Fibroblast of skin of scalp (primary cell): ENCODE data around the gene RIPK4.
A peak's percentile ranks its signal among the peaks of the same experiment; 100 is the strongest.

Experiments used
- DNase-seq: peaks from one replicate; pipeline ENCODE4 v3.0.0-alpha.2; 2013

The RIPK4 gene

GRCh38 chr21:41753006-41753898, 13.6 kb downstream of the RIPK4 start:
- no peak for DNase-seq

- peak; percentile 84 for DNase-seq
Measured at GRCh38 chr21:41752231-41752681, 14.6 kb downstream of the RIPK4 start.

- DNase-seq, result no peak
Measured at GRCh38 chr21:41751611-41752011, 15.2 kb downstream of the RIPK4 start.

GRCh38 chr21:41750532-41751151, 16.2 kb downstream of the RIPK4 start:
- no peak for DNase-seq

- peak; percentile 41 for DNase-seq
Measured at GRCh38 chr21:41750051-41750450, 16.8 kb downstream of the RIPK4 start.

- DNase-seq, result no peak
Measured at GRCh38 chr21:41749286-41749685, 17.6 kb downstream of the RIPK4 start.

GRCh38 chr21:41747943-41748738, 18.7 kb downstream of the RIPK4 start:
- no peak for DNase-seq

- no peak for DNase-seq
Measured at GRCh38 chr21:41746744-41747006, 20.2 kb downstream of the RIPK4 start.

- no peak for DNase-seq
Measured at GRCh38 chr21:41745971-41746743, 20.7 kb downstream of the RIPK4 start.

- no peak for DNase-seq
Measured at GRCh38 chr21:41745026-41745820, 21.6 kb downstream of the RIPK4 start.

- DNase-seq, result no peak
Measured at GRCh38 chr21:41744028-41744930, 22.6 kb downstream of the RIPK4 start.

- DNase-seq, result no peak
Measured at GRCh38 chr21:41743321-41744027, 23.4 kb downstream of the RIPK4 start.

- no peak for DNase-seq
Measured at GRCh38 chr21:41742073-41742875, 24.6 kb downstream of the RIPK4 start.

- no peak for DNase-seq
Measured at GRCh38 chr21:41741253-41742072, 25.4 kb downstream of the RIPK4 start.

GRCh38 chr21:41740604-41741252, 26.1 kb downstream of the RIPK4 start:
- DNase-seq, result no peak

GRCh38 chr21:41739936-41740335, 26.9 kb downstream of the RIPK4 start:
- DNase-seq, result no peak

- no peak for DNase-seq
Measured at GRCh38 chr21:41739011-41739410, 27.8 kb downstream of the RIPK4 start.
